ENCODE results near the gene LIN37.

The LIN37 gene

GRCh38 chr19:35730326-35730725, 18.1 kb upstream of the LIN37 start:
- no peaks in the 10 kb centered on the region; the same call in 1 of the 2 replicates for H3K36me3 ChIP-seq (ENCODE audit: low read length)
- no peaks in the 10 kb centered on the region for H3F3A ChIP-seq (ENCODE audit: insufficient read depth)

GRCh38 chr19:35731353-35731752, 17.0 kb upstream of the LIN37 start:
- no peaks in the 10 kb centered on the region for H3K36me3 ChIP-seq (ENCODE audit: low read length)
- H3K9me2 ChIP-seq (replicated peaks; ENCODE audit: insufficient read depth, low read length), result no peaks in the 10 kb centered on the region

More at GRCh38 chr19:35730326-35730725, 18.1 kb upstream of the LIN37 start:
- Histone ChIP-seq H3K4me3 (ENCODE audit: insufficient read depth, low read length, poor library complexity, severe bottlenecking) (no peak overlapping the region), H3K9me2 (replicated peaks; ENCODE audit: insufficient read depth, low read length) (no peaks in the 10 kb centered on the region), H3K27me3 (ENCODE audit: low read length) (no peaks in the 10 kb centered on the region), H4K20me1 (ENCODE audit: low read depth, low read length) (no peaks in the 10 kb centered on the region), H3K79me2 (ENCODE audit: insufficient read depth, low read length) (no peaks in the 10 kb centered on the region), H3K27ac (ENCODE audit: low read depth, low read length) (no peak overlapping the region), H3K9me3 (ENCODE audit: insufficient read depth, low read length) (no peaks in the 10 kb centered on the region), H3K4me2 (ENCODE audit: low read depth, low read length, poor library complexity, severe bottlenecking) (no peak overlapping the region), H2AFZ (ENCODE audit: low read depth, low read length, severe bottlenecking) (no peak overlapping the region), H3K9ac (ENCODE audit: low read length) (no peak overlapping the region)
- TF ChIP-seq EZH2phosphoT487 (conservative IDR thresholded peaks at IDR 0.05; ENCODE audit: low read length) (no peak), CTCF (IDR thresholded peaks at IDR 0.05; ENCODE audit: insufficient read depth, low read length, poor library complexity, severe bottlenecking) (no peak)

GRCh38 chr19:35731779-35732405, 16.5 kb upstream of the LIN37 start:
- H3K36me3 ChIP-seq (ENCODE audit: low read length), result no peaks in the 10 kb centered on the region
- H2AFZ ChIP-seq (ENCODE audit: low read depth, low read length, severe bottlenecking), result no peak overlapping the region
- H3K9me3 ChIP-seq (ENCODE audit: insufficient read depth, low read length), result no peaks in the 10 kb centered on the region
- no peak overlapping the region for H3K27ac ChIP-seq (ENCODE audit: low read depth, low read length)
- TF ChIP-seq CTCF (IDR thresholded peaks at IDR 0.05; ENCODE audit: insufficient read depth, low read length, poor library complexity, severe bottlenecking) (no peak), EZH2phosphoT487 (conservative IDR thresholded peaks at IDR 0.05; ENCODE audit: low read length) (no peak)
- H3K27me3 ChIP-seq (ENCODE audit: low read length), result no peaks in the 10 kb centered on the region
- no peaks in the 10 kb centered on the region for H3K9me2 ChIP-seq (replicated peaks; ENCODE audit: insufficient read depth, low read length)
- no peaks in the 10 kb centered on the region for H3F3A ChIP-seq (ENCODE audit: insufficient read depth)
- no peaks in the 10 kb centered on the region for H4K20me1 ChIP-seq (ENCODE audit: low read depth, low read length)
- H3K4me2 ChIP-seq (ENCODE audit: low read depth, low read length, poor library complexity, severe bottlenecking), result no peak overlapping the region
- no peak overlapping the region for H3K9ac ChIP-seq (ENCODE audit: low read length)
- no peaks in the 10 kb centered on the region for H3K79me2 ChIP-seq (ENCODE audit: insufficient read depth, low read length)
- no peak overlapping the region for H3K4me3 ChIP-seq (ENCODE audit: insufficient read depth, low read length, poor library complexity, severe bottlenecking)

More at GRCh38 chr19:35731353-35731752, 17.0 kb upstream of the LIN37 start:
- Histone ChIP-seq H2AFZ (ENCODE audit: low read depth, low read length, severe bottlenecking) (no peak overlapping the region), H3F3A (ENCODE audit: insufficient read depth) (no peaks in the 10 kb centered on the region), H3K4me3 (ENCODE audit: insufficient read depth, low read length, poor library complexity, severe bottlenecking) (no peak overlapping the region), H4K20me1 (ENCODE audit: low read depth, low read length) (no peaks in the 10 kb centered on the region), H3K27ac (ENCODE audit: low read depth, low read length) (no peak overlapping the region), H3K27me3 (ENCODE audit: low read length) (no peaks in the 10 kb centered on the region), H3K9me3 (ENCODE audit: insufficient read depth, low read length) (no peaks in the 10 kb centered on the region), H3K9ac (ENCODE audit: low read length) (no peak overlapping the region), H3K79me2 (ENCODE audit: insufficient read depth, low read length) (no peaks in the 10 kb centered on the region), H3K4me2 (ENCODE audit: low read depth, low read length, poor library complexity, severe bottlenecking) (no peak overlapping the region)
- TF ChIP-seq EZH2phosphoT487 (conservative IDR thresholded peaks at IDR 0.05; ENCODE audit: low read length), result no peak
- TF ChIP-seq CTCF (IDR thresholded peaks at IDR 0.05; ENCODE audit: insufficient read depth, low read length, poor library complexity, severe bottlenecking), result no peak
